ENCODE measurements around the gene MYLK. TPM values are rescaled to one million over a fixed set of nuclear protein-coding genes. Genes with fewer than 3 reads are reported as not detected.
"Not testable (repeated sequence)": the region's sequence is repeated elsewhere in the genome, so short reads cannot be mapped to it uniquely, and the experiment has no call there.

The MYLK gene
- total RNA-seq, 4 donors from 2014 or later = 420 to 1,252 (median 768) TPM

GRCh38 chr3:123723522-123724168 lies 160.5 kb downstream of the MYLK start:
- Histone ChIP-seq H3K27me3 (no peaks in the 10 kb centered on the region), H3K27ac (peak overlapping the region in 1 of 2 donors; percentile 68), H3K9me3 (no peaks in the 10 kb centered on the region), H3K4me1 (peaks cover 0 to 17% of the 10 kb centered on the region in 2 donors), H3K36me3 (no peaks in the 10 kb centered on the region), H3K4me3 (no peak overlapping the region)
- peak; percentile 63 to 75 for DNase-seq
- intact Hi-C loops (cut with DNase I; ENCODE audit: low total_unique reads) = loop anchor here (5.0 kb wide), 1 partner anchor 71 kb away; no protein-coding TSS in a partner anchor
- TF ChIP-seq CTCF (IDR thresholded peaks at IDR 0.05) (peak; percentile 81 to 89 (median 82)), POLR2A (IDR thresholded peaks at IDR 0.05) (no peak)

DNA sequence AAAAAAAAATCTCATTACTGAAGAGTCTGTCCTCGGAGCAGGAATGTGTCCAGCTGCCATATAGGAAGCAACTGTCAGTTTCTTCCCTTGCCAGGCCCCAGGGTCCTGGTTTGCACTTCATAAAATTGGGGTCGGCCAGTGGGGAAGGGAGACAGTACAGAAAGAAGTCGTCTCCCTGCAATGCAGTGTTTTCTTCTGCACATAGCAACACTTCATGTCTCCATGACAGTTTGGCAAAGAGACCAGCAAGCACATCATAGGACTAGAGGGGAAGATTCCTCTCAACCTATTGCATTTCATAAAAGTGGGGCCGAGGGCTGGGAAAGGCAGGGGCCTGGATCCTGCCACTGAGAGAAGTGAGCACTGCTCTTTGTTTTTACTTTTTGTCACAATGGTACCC lies 161.1 kb downstream of the MYLK start:
- Histone ChIP-seq H3K9me3 (no peaks in the 10 kb centered on the region), H3K27me3 (no peaks in the 10 kb centered on the region), H3K4me1 (peaks cover 0 to 17% of the 10 kb centered on the region in 2 donors), H3K27ac (peak overlapping the region in 1 of 2 donors; percentile 68), H3K36me3 (no peaks in the 10 kb centered on the region), H3K4me3 (no peak overlapping the region)
- no peak for DNase-seq
- intact Hi-C loops (cut with DNase I; ENCODE audit: low total_unique reads) = loop anchor here (5.0 kb wide), 1 partner anchor 71 kb away; no protein-coding TSS in a partner anchor
- TF ChIP-seq POLR2A (IDR thresholded peaks at IDR 0.05) = no peak
- TF ChIP-seq CTCF (IDR thresholded peaks at IDR 0.05) = no peak

DNA sequence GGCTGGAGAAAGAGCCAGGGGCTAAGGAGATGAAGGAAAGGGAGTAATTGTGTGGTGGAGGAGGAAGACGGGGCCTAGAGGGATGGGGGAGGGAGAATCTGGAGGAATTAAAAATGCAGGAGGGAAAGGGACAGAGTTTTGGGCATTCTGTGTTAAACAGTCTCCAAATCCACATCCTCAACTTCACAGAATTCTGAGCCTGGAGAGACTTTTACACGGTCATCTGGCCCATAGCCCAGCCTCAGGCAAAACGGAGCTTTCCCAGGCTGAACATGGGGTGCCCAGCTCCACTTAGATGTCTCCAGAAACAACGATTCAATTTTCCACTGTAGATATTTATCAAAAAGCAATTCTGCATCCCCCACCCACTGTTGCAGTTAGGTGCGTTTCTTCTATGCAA lies 161.7 kb downstream of the MYLK start:
- DNase-seq = no peak

GRCh38 chr3:123722021-123722420 lies 162.1 kb downstream of the MYLK start:
- peaks cover 0 to 17% of the 10 kb centered on the region in 2 donors for H3K4me1 ChIP-seq
- no peaks in the 10 kb centered on the region for H3K36me3 ChIP-seq
- no peak for DNase-seq
- no peaks in the 10 kb centered on the region for H3K9me3 ChIP-seq
- no peak overlapping the region for H3K4me3 ChIP-seq
- TF ChIP-seq CTCF (IDR thresholded peaks at IDR 0.05) (no peak), POLR2A (IDR thresholded peaks at IDR 0.05) (no peak)
- H3K27ac ChIP-seq = peak overlapping the region; percentile 5 to 68
- H3K27me3 ChIP-seq = no peaks in the 10 kb centered on the region
- intact Hi-C loops (cut with DNase I; ENCODE audit: low total_unique reads) = loop anchor here (5.0 kb wide), 1 partner anchor 70 kb away; no protein-coding TSS in a partner anchor

More for the DNA sequence above, 161.7 kb downstream of the MYLK start:
- Histone ChIP-seq H3K4me1 (peaks cover 0 to 17% of the 10 kb centered on the region in 2 donors), H3K36me3 (no peaks in the 10 kb centered on the region), H3K4me3 (no peak overlapping the region), H3K27me3 (no peaks in the 10 kb centered on the region), H3K27ac (peak overlapping the region; percentile 5 to 68), H3K9me3 (no peaks in the 10 kb centered on the region)
- TF ChIP-seq POLR2A (IDR thresholded peaks at IDR 0.05) (no peak), CTCF (IDR thresholded peaks at IDR 0.05) (no peak)
- intact Hi-C loops (cut with DNase I; ENCODE audit: low total_unique reads) = loop anchor here (5.0 kb wide), 1 partner anchor 70 kb away; no protein-coding TSS in a partner anchor

GRCh38 chr3:123721095-123721689 lies 162.9 kb downstream of the MYLK start:
- Histone ChIP-seq H3K4me1 (peaks cover 0 to 17% of the 10 kb centered on the region in 2 donors), H3K27ac (peak overlapping the region; percentile 92 to 93)
- intact Hi-C loops (cut with DNase I; ENCODE audit: low total_unique reads) = loop anchor here (5.0 kb wide), 1 partner anchor 69 kb away; no protein-coding TSS in a partner anchor
- H3K27me3 ChIP-seq, H3K9me3 ChIP-seq, H3K36me3 ChIP-seq, H3K4me3 ChIP-seq, DNase-seq: not testable (repeated sequence)
